ENCODE measurements around the gene RALY. TPM values are rescaled to one million over a fixed set of nuclear protein-coding genes. Genes with fewer than 3 reads are reported as not detected.
A peak's percentile ranks its signal among the peaks of the same experiment; 100 is the strongest.

Gene RALY
- total RNA-seq, 1 experiment from 2014 or later, result 219 TPM

GRCh38 chr20:34015401-34016335, 22.0 kb downstream of the RALY start:
- intact Hi-C loops (cut with micrococcal nuclease; ENCODE audit: unreplicated experiment), result no loop called here
- ChIA-PET POLR2A (ENCODE audit: unreplicated experiment) (interaction anchor here (0.6 kb wide), 1 partner anchor 1223 kb away, joined by 7 read pairs; no protein-coding TSS in a partner anchor), CTCF (interaction anchor here (0.5 kb wide), 1 partner anchor 622 kb away, joined by 3 read pairs; no protein-coding TSS in a partner anchor)
- H3K9me3 ChIP-seq (ENCODE audit: insufficient read depth, low read depth), result no peaks in the 10 kb centered on the region
- no peaks in the 10 kb centered on the region for H3K4me1 ChIP-seq (replicated peaks; ENCODE audit: insufficient read depth)
- TF ChIP-seq EZH2 (IDR thresholded peaks at IDR 0.05; ENCODE audit: low read depth) (no peak), CTCF (conservative IDR thresholded peaks at IDR 0.05) (no peak)
- DNase-seq, result no peak
- no peaks in the 10 kb centered on the region; the same call in 1 of the 2 replicates for H3F3A ChIP-seq (ENCODE audit: insufficient read depth, low read depth)
- H3K27me3 ChIP-seq (ENCODE audit: insufficient read depth, low read depth), result no peaks in the 10 kb centered on the region
- H3K4me2 ChIP-seq, result no peak overlapping the region
- H2AFZ ChIP-seq, result no peak overlapping the region
- peaks cover 90% of the 10 kb centered on the region for H3K79me2 ChIP-seq (ENCODE audit: low read depth)
- H3K9me2 ChIP-seq (ENCODE audit: insufficient read depth), result no peaks in the 10 kb centered on the region
- no peak overlapping the region for H3K4me3 ChIP-seq
- H3K27ac ChIP-seq, result peak overlapping the region; percentile 7; the same call in 1 of the 2 replicates
- no TSS peak for BruUV-seq (replicated peaks)
- H4K20me1 ChIP-seq (ENCODE audit: insufficient read depth), result peaks cover 44% of the 10 kb centered on the region
- H3K36me3 ChIP-seq (ENCODE audit: low read depth), result no peaks in the 10 kb centered on the region

GRCh38 chr20:34016736-34017135, 23.0 kb downstream of the RALY start:
- H3K4me3 ChIP-seq, result no peak overlapping the region
- H3K79me2 ChIP-seq (ENCODE audit: low read depth), result peaks cover 86% of the 10 kb centered on the region
- H3K9me3 ChIP-seq (ENCODE audit: insufficient read depth, low read depth), result no peaks in the 10 kb centered on the region
- H3K27ac ChIP-seq, result no peak overlapping the region
- no peaks in the 10 kb centered on the region for H3K9me2 ChIP-seq (ENCODE audit: insufficient read depth)
- H4K20me1 ChIP-seq (ENCODE audit: insufficient read depth), result peaks cover 38% of the 10 kb centered on the region
- DNase-seq, result no peak
- no peaks in the 10 kb centered on the region for H3K4me1 ChIP-seq (replicated peaks; ENCODE audit: insufficient read depth)
- CTCF ChIA-PET, result no interaction called here
- BruUV-seq (replicated peaks), result no TSS peak
- no peak overlapping the region for H3K4me2 ChIP-seq
- no peak for TF ChIP-seq EZH2 (IDR thresholded peaks at IDR 0.05; ENCODE audit: low read depth)
- no peak for TF ChIP-seq CTCF (conservative IDR thresholded peaks at IDR 0.05)
- no peak overlapping the region for H2AFZ ChIP-seq
- intact Hi-C loops (cut with micrococcal nuclease; ENCODE audit: unreplicated experiment), result no loop called here
- no peaks in the 10 kb centered on the region for H3K27me3 ChIP-seq (ENCODE audit: insufficient read depth, low read depth)
- no peaks in the 10 kb centered on the region for H3K36me3 ChIP-seq (ENCODE audit: low read depth)
- POLR2A ChIA-PET (ENCODE audit: unreplicated experiment), result interaction anchor here (0.6 kb wide), 1 partner anchor 93 kb away, joined by 4 read pairs; no protein-coding TSS in a partner anchor
- no peaks in the 10 kb centered on the region; the same call in none of the 2 replicates for H3F3A ChIP-seq (ENCODE audit: insufficient read depth, low read depth)

GRCh38 chr20:34017610-34018009, 23.9 kb downstream of the RALY start:
- no peaks in the 10 kb centered on the region; the same call in none of the 2 replicates for H3F3A ChIP-seq (ENCODE audit: insufficient read depth, low read depth)
- H3K27ac ChIP-seq, result no peak overlapping the region
- no peak for TF ChIP-seq EZH2 (IDR thresholded peaks at IDR 0.05; ENCODE audit: low read depth)
- POLR2A ChIA-PET (ENCODE audit: unreplicated experiment), result no interaction called here
- H3K9me2 ChIP-seq (ENCODE audit: insufficient read depth), result no peaks in the 10 kb centered on the region
- peaks cover 86% of the 10 kb centered on the region for H3K79me2 ChIP-seq (ENCODE audit: low read depth)
- H4K20me1 ChIP-seq (ENCODE audit: insufficient read depth), result peaks cover 30% of the 10 kb centered on the region
- BruUV-seq (replicated peaks), result no TSS peak
- no peak overlapping the region for H3K4me2 ChIP-seq
- H3K9me3 ChIP-seq (ENCODE audit: insufficient read depth, low read depth), result no peaks in the 10 kb centered on the region
- CTCF ChIA-PET, result interaction anchor here (0.6 kb wide), 1 partner anchor 225 kb away, joined by 6 read pairs; no protein-coding TSS in a partner anchor
- H3K4me3 ChIP-seq, result no peak overlapping the region
- intact Hi-C loops (cut with micrococcal nuclease; ENCODE audit: unreplicated experiment), result no loop called here
- no peak overlapping the region for H2AFZ ChIP-seq
- no peaks in the 10 kb centered on the region for H3K36me3 ChIP-seq (ENCODE audit: low read depth)
- DNase-seq, result no peak
- H3K4me1 ChIP-seq (replicated peaks; ENCODE audit: insufficient read depth), result no peaks in the 10 kb centered on the region
- no peaks in the 10 kb centered on the region for H3K27me3 ChIP-seq (ENCODE audit: insufficient read depth, low read depth)
